ENCODE data around the gene MAOB.

Gene MAOB

DNA sequence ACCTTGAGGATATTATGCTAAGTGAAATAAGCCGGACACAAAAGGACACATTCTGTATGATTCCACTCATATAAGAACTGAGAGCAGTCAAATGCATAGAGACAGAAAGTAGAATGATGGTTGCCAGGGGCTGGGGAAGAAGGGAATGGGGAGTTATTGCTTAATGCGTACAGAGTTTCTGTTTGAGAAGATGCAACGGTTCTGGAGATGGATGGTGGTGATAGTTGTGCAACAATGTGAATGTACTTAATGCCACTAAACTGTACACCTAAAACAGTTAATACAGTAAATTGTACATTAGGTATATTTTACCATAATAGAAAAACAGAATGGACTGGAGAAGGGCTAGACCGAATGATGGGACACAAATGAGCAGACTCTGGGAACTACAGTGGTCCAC, 15.8 kb downstream of the MAOB start:
- Histone ChIP-seq H3K4me2 (ENCODE audit: low read depth, low read length) (no peak overlapping the region), H3K36me3 (replicated peaks; ENCODE audit: insufficient read depth, low read length) (no peaks in the 10 kb centered on the region), H3K9me2 (replicated peaks; ENCODE audit: insufficient read depth, low read length) (no peaks in the 10 kb centered on the region), H3K9me3 (replicated peaks; ENCODE audit: insufficient read depth, low read length) (no peaks in the 10 kb centered on the region), H3F3A (ENCODE audit: insufficient read depth, low read length) (no peaks in the 10 kb centered on the region), H3K27ac (ENCODE audit: low read length) (no peak overlapping the region), H3K9ac (ENCODE audit: low read length) (no peak overlapping the region), H3K4me3 (ENCODE audit: low read length) (no peak overlapping the region), H3K4me1 (ENCODE audit: low read length) (no peaks in the 10 kb centered on the region), H4K20me1 (ENCODE audit: insufficient read depth, low read length) (no peaks in the 10 kb centered on the region), H2AFZ (ENCODE audit: low read length) (no peak overlapping the region), H3K79me2 (ENCODE audit: low read length) (no peaks in the 10 kb centered on the region), H3K27me3 (replicated peaks; ENCODE audit: insufficient read depth, low read length) (no peaks in the 10 kb centered on the region)
- DNase-seq = no peak
- no peak for TF ChIP-seq EZH2phosphoT487 (IDR thresholded peaks at IDR 0.05; ENCODE audit: low read length)
- no peak for TF ChIP-seq EZH2 (optimal IDR thresholded peaks at IDR 0.05; ENCODE audit: low read depth, low read length)
- TF ChIP-seq, protein P1, sequence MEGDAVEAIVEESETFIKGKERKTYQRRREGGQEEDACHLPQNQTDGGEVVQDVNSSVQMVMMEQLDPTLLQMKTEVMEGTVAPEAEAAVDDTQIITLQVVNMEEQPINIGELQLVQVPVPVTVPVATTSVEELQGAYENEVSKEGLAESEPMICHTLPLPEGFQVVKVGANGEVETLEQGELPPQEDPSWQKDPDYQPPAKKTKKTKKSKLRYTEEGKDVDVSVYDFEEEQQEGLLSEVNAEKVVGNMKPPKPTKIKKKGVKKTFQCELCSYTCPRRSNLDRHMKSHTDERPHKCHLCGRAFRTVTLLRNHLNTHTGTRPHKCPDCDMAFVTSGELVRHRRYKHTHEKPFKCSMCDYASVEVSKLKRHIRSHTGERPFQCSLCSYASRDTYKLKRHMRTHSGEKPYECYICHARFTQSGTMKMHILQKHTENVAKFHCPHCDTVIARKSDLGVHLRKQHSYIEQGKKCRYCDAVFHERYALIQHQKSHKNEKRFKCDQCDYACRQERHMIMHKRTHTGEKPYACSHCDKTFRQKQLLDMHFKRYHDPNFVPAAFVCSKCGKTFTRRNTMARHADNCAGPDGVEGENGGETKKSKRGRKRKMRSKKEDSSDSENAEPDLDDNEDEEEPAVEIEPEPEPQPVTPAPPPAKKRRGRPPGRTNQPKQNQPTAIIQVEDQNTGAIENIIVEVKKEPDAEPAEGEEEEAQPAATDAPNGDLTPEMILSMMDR (IDR thresholded peaks at IDR 0.05; ENCODE audit: low read length) = no peak

- H3K9ac ChIP-seq (ENCODE audit: low read length) = no peak overlapping the region
- H3K27ac ChIP-seq (ENCODE audit: low read length) = no peak overlapping the region
- no peaks in the 10 kb centered on the region for H3K36me3 ChIP-seq (replicated peaks; ENCODE audit: insufficient read depth, low read length)
- H3K4me2 ChIP-seq (ENCODE audit: low read depth, low read length) = no peak overlapping the region
- TF ChIP-seq, protein P1 (IDR thresholded peaks at IDR 0.05; ENCODE audit: low read length) = no peak
- TF ChIP-seq EZH2phosphoT487 (IDR thresholded peaks at IDR 0.05; ENCODE audit: low read length) (no peak), EZH2 (optimal IDR thresholded peaks at IDR 0.05; ENCODE audit: low read depth, low read length) (no peak)
- H3K4me1 ChIP-seq (ENCODE audit: low read length) = no peaks in the 10 kb centered on the region
- H2AFZ ChIP-seq (ENCODE audit: low read length) = no peak overlapping the region
- no peaks in the 10 kb centered on the region for H3F3A ChIP-seq (ENCODE audit: insufficient read depth, low read length)
- H3K27me3 ChIP-seq (replicated peaks; ENCODE audit: insufficient read depth, low read length) = no peaks in the 10 kb centered on the region
- no peak for DNase-seq
- no peaks in the 10 kb centered on the region for H3K79me2 ChIP-seq (ENCODE audit: low read length)
- H3K4me3 ChIP-seq (ENCODE audit: low read length) = no peak overlapping the region
- no peaks in the 10 kb centered on the region for H4K20me1 ChIP-seq (ENCODE audit: insufficient read depth, low read length)
- no peaks in the 10 kb centered on the region for H3K9me3 ChIP-seq (replicated peaks; ENCODE audit: insufficient read depth, low read length)
- H3K9me2 ChIP-seq (replicated peaks; ENCODE audit: insufficient read depth, low read length) = no peaks in the 10 kb centered on the region
Measured at GRCh38 chrX:43865791-43866190, 16.5 kb downstream of the MAOB start.

DNA sequence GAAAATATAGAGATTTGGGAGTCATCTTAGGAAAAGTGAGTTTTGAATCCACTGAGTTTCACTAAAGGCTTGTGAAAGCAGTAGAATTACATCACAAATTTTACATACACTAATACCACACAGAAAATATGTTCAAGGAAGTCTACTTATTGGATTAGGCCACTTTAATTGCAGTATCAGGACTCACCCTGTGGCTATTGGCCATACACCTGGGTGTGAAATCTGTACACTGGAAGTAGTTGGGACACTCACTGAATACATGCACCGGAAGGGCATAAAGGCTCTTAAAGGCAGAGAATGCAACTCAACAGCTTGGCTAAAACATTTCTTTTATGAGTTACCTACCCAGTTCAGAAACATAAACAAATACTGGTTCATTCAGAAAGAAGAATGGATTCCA, 19.8 kb downstream of the MAOB start:
- Histone ChIP-seq H3K79me2 (ENCODE audit: low read length) (no peaks in the 10 kb centered on the region), H3K9ac (ENCODE audit: low read length) (no peak overlapping the region), H2AFZ (ENCODE audit: low read length) (no peak overlapping the region), H3K4me1 (ENCODE audit: low read length) (no peaks in the 10 kb centered on the region), H3K4me3 (ENCODE audit: low read length) (no peak overlapping the region), H3K9me2 (replicated peaks; ENCODE audit: insufficient read depth, low read length) (no peaks in the 10 kb centered on the region), H4K20me1 (ENCODE audit: insufficient read depth, low read length) (no peaks in the 10 kb centered on the region), H3K9me3 (replicated peaks; ENCODE audit: insufficient read depth, low read length) (no peaks in the 10 kb centered on the region), H3K27me3 (replicated peaks; ENCODE audit: insufficient read depth, low read length) (no peaks in the 10 kb centered on the region), H3K4me2 (ENCODE audit: low read depth, low read length) (no peak overlapping the region), H3K27ac (ENCODE audit: low read length) (no peak overlapping the region), H3F3A (ENCODE audit: insufficient read depth, low read length) (no peaks in the 10 kb centered on the region), H3K36me3 (replicated peaks; ENCODE audit: insufficient read depth, low read length) (no peaks in the 10 kb centered on the region)
- DNase-seq = no peak
- TF ChIP-seq EZH2phosphoT487 (IDR thresholded peaks at IDR 0.05; ENCODE audit: low read length) = no peak
- TF ChIP-seq, protein P1 (IDR thresholded peaks at IDR 0.05; ENCODE audit: low read length) = no peak
- TF ChIP-seq EZH2 (optimal IDR thresholded peaks at IDR 0.05; ENCODE audit: low read depth, low read length) = no peak
